Cardiac fibroblast (primary cell): Measurements from ENCODE around the gene ALLC.

ENCODE experiments used
- DNase-seq, 2 donors: peaks; one replicate each; pipeline versions ENCODE4 v3.0.0 to v3.0.0-alpha.2; 2010; ENCODE audit warnings: low read depth in 2 of 2
- H3K4me3 ChIP-seq, 2 donors: replicated peaks in 1 of 2; 1 replicate in 1 of 2; 2 replicates in 1 of 2; pipeline ENCODE4 v1.5.1; 2011; ENCODE audit warnings: low read depth in 2 of 2, low read length in 2 of 2, mild to moderate bottlenecking in 2 of 2, moderate library complexity in 1 of 2
- TF ChIP-seq, protein P1 (sequence below): IDR thresholded peaks from one replicate; pipeline ENCODE4 v1.5.1; 2011; ENCODE audit warnings: low read depth, mild to moderate bottlenecking, low read length, inconsistent platforms

ALLC gene

DNA sequence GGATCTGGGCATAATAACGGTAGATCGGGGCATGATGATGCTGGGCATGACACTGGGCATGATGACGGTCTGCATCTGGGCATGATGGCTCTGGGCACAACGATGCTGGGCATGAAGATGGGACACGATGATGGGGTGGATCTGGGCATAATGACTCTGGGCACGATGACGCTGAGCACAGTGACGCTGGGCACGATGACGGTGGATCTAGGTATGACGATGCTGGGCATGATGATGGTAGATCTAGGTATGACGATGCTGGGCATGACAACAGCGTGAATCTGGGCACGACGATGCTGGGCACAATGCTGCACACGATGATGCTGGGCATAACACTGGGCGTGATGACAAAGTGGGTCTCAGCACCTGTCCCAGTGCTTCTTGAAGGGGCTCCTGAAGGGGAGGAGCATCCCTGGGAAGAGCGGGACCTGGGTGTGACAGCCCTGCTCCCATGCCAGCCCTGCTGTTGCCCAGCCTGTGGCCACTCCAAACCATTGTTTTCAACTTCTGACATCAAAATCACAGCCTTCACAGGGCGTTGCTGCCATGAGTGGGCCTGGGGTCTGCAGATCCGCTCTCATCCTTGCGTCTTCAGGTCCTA is 30.4 kb upstream of the ALLC start:
- DNase-seq = no peak
- H3K4me3 ChIP-seq = no peak overlapping the region
- TF ChIP-seq, protein P1, sequence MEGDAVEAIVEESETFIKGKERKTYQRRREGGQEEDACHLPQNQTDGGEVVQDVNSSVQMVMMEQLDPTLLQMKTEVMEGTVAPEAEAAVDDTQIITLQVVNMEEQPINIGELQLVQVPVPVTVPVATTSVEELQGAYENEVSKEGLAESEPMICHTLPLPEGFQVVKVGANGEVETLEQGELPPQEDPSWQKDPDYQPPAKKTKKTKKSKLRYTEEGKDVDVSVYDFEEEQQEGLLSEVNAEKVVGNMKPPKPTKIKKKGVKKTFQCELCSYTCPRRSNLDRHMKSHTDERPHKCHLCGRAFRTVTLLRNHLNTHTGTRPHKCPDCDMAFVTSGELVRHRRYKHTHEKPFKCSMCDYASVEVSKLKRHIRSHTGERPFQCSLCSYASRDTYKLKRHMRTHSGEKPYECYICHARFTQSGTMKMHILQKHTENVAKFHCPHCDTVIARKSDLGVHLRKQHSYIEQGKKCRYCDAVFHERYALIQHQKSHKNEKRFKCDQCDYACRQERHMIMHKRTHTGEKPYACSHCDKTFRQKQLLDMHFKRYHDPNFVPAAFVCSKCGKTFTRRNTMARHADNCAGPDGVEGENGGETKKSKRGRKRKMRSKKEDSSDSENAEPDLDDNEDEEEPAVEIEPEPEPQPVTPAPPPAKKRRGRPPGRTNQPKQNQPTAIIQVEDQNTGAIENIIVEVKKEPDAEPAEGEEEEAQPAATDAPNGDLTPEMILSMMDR = no peak

DNA sequence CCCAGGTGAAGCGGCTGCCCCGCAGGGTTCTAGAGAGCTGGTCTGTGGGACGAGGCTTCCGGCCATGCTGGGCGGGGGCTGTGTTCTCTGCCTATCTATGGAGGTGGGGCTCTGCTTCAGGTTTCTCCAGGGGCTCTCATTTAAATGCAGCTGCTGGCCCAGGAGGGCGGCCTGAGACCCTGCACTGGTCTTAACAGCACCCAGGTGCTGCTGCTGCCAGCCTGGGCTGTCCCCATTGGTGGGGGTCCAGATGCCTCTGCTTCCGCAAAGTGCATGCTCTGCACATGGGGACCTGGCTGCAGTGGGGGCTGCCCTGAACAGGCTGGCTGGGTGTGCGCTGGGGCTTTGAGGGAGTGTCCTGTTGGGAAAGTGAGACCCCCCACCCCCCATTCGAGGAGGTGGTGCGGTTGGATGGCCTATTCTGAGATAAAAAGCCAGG is 29.7 kb upstream of the ALLC start:
- no peak for DNase-seq
- no peak overlapping the region for H3K4me3 ChIP-seq
- TF ChIP-seq, protein P1 = no peak

DNA sequence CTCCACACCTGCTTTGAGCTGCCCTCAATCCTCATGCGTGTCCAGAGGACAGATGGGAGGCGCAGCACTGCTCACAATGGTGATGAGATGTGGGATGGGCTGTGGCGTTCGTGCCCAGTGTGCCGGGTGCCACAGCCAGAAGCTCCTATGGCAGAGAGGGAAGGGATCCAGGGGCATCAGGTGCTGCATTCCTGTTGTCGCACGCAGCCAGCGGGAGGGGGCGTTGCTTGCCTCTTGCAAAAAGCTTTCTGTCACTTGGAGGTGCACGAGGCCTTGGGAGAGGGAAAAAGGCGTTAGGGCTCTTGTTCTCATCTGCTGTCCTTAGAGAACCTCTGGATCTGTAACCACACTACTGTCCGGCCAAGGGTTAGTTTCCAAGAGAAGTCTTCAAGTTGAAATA is 29.2 kb upstream of the ALLC start:
- TF ChIP-seq, protein P1 = no peak
- peak in 1 of 2 donors; percentile 16 for DNase-seq
- no peak overlapping the region for H3K4me3 ChIP-seq

DNA sequence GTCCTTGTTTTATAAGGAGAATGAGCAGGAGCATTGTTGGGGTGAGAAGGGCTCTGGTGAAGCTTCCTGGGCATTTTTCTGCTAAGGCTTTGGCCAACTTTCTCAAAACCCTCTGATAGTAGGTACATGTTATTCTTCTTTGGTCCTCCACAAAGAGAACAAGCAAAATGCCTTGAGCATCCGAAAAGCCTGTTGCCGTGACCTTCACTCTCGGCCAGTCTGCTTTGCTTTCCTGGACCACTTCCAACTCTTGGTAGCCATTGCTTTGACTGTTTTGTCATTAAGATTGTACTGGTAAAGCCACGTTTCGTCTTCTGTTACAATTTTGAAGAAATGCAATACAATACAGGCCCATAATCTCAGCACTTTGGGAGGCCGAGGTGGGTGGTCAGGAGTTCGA is 27.4 kb upstream of the ALLC start:
- DNase-seq = no peak
- H3K4me3 ChIP-seq = no peak overlapping the region
- TF ChIP-seq, protein P1 = no peak

DNA sequence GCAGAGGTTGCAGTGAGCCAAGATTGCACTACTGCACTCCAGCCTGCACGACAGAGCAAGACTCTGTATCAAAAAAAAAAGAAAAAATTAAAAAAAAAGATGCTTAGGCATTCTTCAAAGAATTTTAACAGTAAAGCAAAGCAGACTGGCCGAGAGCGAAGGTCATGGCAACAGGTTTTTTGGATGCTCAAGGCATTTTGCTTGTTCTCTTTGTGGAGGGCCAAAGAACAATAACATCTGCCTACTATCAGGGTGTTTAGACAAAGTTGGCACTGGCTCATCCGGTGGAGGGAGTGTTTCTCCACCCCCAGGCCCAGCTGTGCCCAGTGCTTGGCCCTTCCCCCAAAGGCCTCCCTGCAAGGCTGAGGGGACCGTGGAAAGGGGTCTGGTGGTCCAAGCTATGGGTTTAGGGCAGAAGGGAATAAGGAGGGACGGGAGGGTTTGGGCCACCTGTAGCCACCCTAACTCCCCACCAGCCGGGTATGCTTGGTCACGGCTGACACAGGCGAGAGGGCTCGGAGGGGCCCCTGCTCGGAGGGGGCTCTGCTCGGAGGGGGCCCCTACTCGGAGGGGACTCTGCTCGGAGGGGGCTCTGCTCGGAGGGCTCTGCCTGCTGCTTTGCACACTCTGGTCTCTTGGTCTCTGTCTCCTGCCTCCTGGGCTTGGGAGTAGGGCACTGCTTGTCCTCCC is 26.7 kb upstream of the ALLC start:
- H3K4me3 ChIP-seq = no peak overlapping the region
- TF ChIP-seq, protein P1 = no peak

DNA sequence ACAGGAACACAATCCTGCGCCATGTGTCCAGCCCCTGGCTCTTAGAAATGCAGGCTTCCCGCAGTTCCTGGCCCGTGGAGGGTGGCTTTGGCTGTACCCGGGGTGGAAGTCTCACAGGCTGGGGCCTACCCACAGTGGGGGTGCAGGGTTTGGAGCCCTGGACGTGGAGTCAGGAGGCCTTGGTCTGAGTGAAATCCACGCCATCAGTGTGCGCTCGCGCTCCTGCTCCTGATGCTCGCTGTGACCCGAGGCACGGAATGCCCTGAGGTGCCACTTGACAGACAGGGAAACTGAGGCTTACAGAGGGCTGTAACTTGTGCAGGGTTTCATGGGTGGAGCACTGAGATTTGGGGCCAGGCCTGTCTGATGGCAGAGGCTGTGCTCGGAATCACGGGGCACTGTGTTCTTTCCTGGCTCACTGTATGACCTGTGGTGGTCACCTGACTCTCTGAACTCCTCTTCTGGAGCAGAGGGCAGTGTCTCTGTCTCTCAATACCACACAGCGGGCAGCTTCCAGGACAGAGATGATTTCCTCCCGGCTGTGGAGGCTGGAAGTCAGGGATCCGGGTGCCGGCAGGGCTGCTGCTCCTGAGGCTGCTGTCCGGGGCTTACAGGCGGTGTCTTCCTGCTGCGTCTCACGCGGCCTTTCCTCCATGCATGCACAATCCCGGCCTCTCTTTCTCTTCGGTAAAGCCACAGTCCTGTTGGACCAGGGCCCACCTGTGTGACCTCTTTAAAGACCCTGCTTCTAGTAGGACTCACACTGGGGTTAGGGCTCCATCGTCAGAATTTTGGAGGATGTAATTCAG is 25.9 kb upstream of the ALLC start:
- no peak overlapping the region for H3K4me3 ChIP-seq
- TF ChIP-seq, protein P1 = no peak
- DNase-seq = no peak

More for the DNA sequence above, 26.7 kb upstream of the ALLC start:
- no peak for DNase-seq
